ENCODE results near the gene LRIG2. TPM values are rescaled to one million over a fixed set of nuclear protein-coding genes. Genes with fewer than 3 reads are reported as not detected.
"Not testable (repeated sequence)": the region's sequence is repeated elsewhere in the genome, so short reads cannot be mapped to it uniquely, and the experiment has no call there.

The LRIG2 gene
- total and polyA plus RNA-seq, 2 of the 13 experiments (the other 11 are each of a cell fraction or from before 2014, with no cell fraction given) = 8.1 to 12.2 TPM

- Histone ChIP-seq H3K4me2 (ENCODE audit: low read depth, low read length) (peak overlapping the region; percentile 79), H3K4me1 (ENCODE audit: insufficient read depth, low read length) (peaks cover 47% of the 10 kb centered on the region)
- in situ Hi-C loops (cut with HindIII; ENCODE audit: extremely low pct_ligation_motif_present, low pct_unique_long_range_greater_than_20kb) = loop anchor here (5.0 to 25.0 kb wide), 3 partner anchors 161 to 331 kb away; partner anchors contain the start of genes PPM1J and RHOC
These were observed 29.9 kb upstream of the LRIG2 start for GRCh38 chr1:113043144-113043488.

GRCh38 chr1:113046569-113046968, 26.4 kb upstream of the LRIG2 start:
- DNase-seq (ENCODE audit: low spot score) (no peak), ATAC-seq (no peak), FAIRE-seq (no peak)
- Histone ChIP-seq H3K4me1 (ENCODE audit: insufficient read depth, low read length) (peaks cover 38% of the 10 kb centered on the region), H3K27ac (ENCODE audit: extremely low read length, insufficient read depth, low read length) (no peak overlapping the region), H3K36me3 (replicated peaks in 1 of 2; ENCODE audit: control insufficient read depth in 1 of 2, insufficient read depth in 2 of 2, low read length in 2 of 2) (no peaks in the 10 kb centered on the region), H3K4me3 (replicated peaks in 1 of 3; ENCODE audit: insufficient read depth in 1 of 3, low read depth in 2 of 3, low read length in 3 of 3) (no peak overlapping the region), H3K9ac (ENCODE audit: insufficient read depth, low read depth, low read length) (no peak overlapping the region), H3K27me3 (ENCODE audit: control insufficient read depth in 1 of 2, insufficient read depth in 2 of 2, low read length in 2 of 2) (no peaks in the 10 kb centered on the region), H3K79me2 (ENCODE audit: insufficient read depth, low read length) (no peaks in the 10 kb centered on the region), H3K4me2 (ENCODE audit: low read depth, low read length) (no peak overlapping the region), H3K9me3 (ENCODE audit: low read length) (no peaks in the 10 kb centered on the region), H4K20me1 (ENCODE audit: insufficient read depth, low read length) (no peaks in the 10 kb centered on the region), H2AFZ (ENCODE audit: low read length) (no peak overlapping the region)
- in situ Hi-C loops (cut with HindIII; ENCODE audit: extremely low pct_ligation_motif_present, low pct_unique_long_range_greater_than_20kb) (loop anchor here (25.0 kb wide), 1 partner anchor 334 kb away; the partner anchor contains the start of genes PPM1J and RHOC), intact Hi-C loops (cut with micrococcal nuclease; ENCODE audit: unreplicated experiment) (no loop called here)
- ChIA-PET POLR2A (no interaction called here), CTCF (ENCODE audit: low intra/inter-chr PET ratio, low total read pairs) (no interaction called here)
- WGBS (ENCODE audit: low lambda C conversion rate) = 67% methylated on average over 4 of the region's 4 CpGs
- BruUV-seq (replicated peaks) = no TSS peak
- TF ChIP-seq TOPORS (CRISPR knock-in tag; IDR thresholded peaks at IDR 0.05) = no peak
- TF ChIP-seq TRIM24 (CRISPR knock-in tag; IDR thresholded peaks at IDR 0.05) = no peak
- no peak for TF ChIP-seq ELK4 (CRISPR knock-in tag; IDR thresholded peaks at IDR 0.05; ENCODE audit: borderline replicate concordance)
- TF ChIP-seq ZNF10 (CRISPR knock-in tag; IDR thresholded peaks at IDR 0.05; ENCODE audit: borderline replicate concordance, low read depth) = no peak
- TF ChIP-seq ZNF331 (CRISPR knock-in tag; IDR thresholded peaks at IDR 0.05) = no peak
- TF ChIP-seq MIER2 (CRISPR knock-in tag; IDR thresholded peaks at IDR 0.05) = no peak
- no peak for TF ChIP-seq SOX6 (IDR thresholded peaks at IDR 0.05)
- no peak for TF ChIP-seq SOX6 (CRISPR knock-in tag; IDR thresholded peaks at IDR 0.05)
- no peak for TF ChIP-seq ZNF3 (CRISPR knock-in tag; IDR thresholded peaks at IDR 0.05)
- no peak for TF ChIP-seq POLR2AphosphoS2 (IDR thresholded peaks at IDR 0.05; ENCODE audit: low read depth, low read length)
- TF ChIP-seq, protein P1, sequence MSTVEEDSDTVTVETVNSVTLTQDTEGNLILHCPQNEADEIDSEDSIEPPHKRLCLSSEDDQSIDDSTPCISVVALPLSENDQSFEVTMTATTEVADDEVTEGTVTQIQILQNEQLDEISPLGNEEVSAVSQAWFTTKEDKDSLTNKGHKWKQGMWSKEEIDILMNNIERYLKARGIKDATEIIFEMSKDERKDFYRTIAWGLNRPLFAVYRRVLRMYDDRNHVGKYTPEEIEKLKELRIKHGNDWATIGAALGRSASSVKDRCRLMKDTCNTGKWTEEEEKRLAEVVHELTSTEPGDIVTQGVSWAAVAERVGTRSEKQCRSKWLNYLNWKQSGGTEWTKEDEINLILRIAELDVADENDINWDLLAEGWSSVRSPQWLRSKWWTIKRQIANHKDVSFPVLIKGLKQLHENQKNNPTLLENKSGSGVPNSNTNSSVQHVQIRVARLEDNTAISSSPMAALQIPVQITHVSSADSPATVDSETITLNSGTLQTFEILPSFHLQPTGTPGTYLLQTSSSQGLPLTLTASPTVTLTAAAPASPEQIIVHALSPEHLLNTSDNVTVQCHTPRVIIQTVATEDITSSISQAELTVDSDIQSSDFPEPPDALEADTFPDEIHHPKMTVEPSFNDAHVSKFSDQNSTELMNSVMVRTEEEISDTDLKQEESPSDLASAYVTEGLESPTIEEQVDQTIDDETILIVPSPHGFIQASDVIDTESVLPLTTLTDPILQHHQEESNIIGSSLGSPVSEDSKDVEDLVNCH (CRISPR knock-in tag; IDR thresholded peaks at IDR 0.05) = no peak
- no peak for TF ChIP-seq CHD2 (IDR thresholded peaks at IDR 0.05; ENCODE audit: low read depth, low read length)
- no peak for TF ChIP-seq ZNF235 (CRISPR knock-in tag; IDR thresholded peaks at IDR 0.05; ENCODE audit: borderline replicate concordance)
- TF ChIP-seq MED1 (CRISPR knock-in tag; IDR thresholded peaks at IDR 0.05) = no peak

More at GRCh38 chr1:113043144-113043488, 29.9 kb upstream of the LRIG2 start:
- not testable (repeated sequence) for H3K79me2 ChIP-seq (ENCODE audit: insufficient read depth, low read length); H3K27me3 ChIP-seq (ENCODE audit: control insufficient read depth in 1 of 2, insufficient read depth in 2 of 2, low read length in 2 of 2); DNase-seq (ENCODE audit: low spot score); FAIRE-seq; H4K20me1 ChIP-seq (ENCODE audit: insufficient read depth, low read length); H3K9me3 ChIP-seq (ENCODE audit: low read length); BruUV-seq (replicated peaks); H3K36me3 ChIP-seq (replicated peaks in 1 of 2; ENCODE audit: control insufficient read depth in 1 of 2, insufficient read depth in 2 of 2, low read length in 2 of 2); H3K27ac ChIP-seq (ENCODE audit: extremely low read length, insufficient read depth, low read length)
- intact Hi-C loops (cut with micrococcal nuclease; ENCODE audit: unreplicated experiment) = loop anchor here (5.0 kb wide), 1 partner anchor 326 kb away; the partner anchor contains the start of gene PPM1J
- 44% methylated on average over 12 of the region's 12 CpGs for WGBS (ENCODE audit: low lambda C conversion rate)
- ATAC-seq = peak; percentile 12; the same call in 2 of the 3 replicates
- H3K9ac ChIP-seq (ENCODE audit: insufficient read depth, low read depth, low read length) = peak overlapping the region; percentile 30; the same call in 1 of the 2 replicates
- H3K4me3 ChIP-seq (replicated peaks in 1 of 3; ENCODE audit: insufficient read depth in 1 of 3, low read depth in 2 of 3, low read length in 3 of 3) = peak overlapping the region in 2 of 3 experiments; percentile 36 to 50; a peak in 1 of 6 replicates
- TF ChIP-seq KLF12 (CRISPR knock-in tag; IDR thresholded peaks at IDR 0.05; ENCODE audit: borderline replicate concordance) (peak; percentile 30), MED1 (CRISPR knock-in tag; IDR thresholded peaks at IDR 0.05) (0 out of 2 replicates have a peak, but pooled peaks have one; percentile 7), ZSCAN25 (CRISPR knock-in tag; IDR thresholded peaks at IDR 0.05) (0 out of 2 replicates have a peak, but pooled peaks have one; percentile 13), ZNF766 (CRISPR knock-in tag; IDR thresholded peaks at IDR 0.05; ENCODE audit: borderline replicate concordance) (0 out of 2 replicates have a peak, but pooled peaks have one; percentile 20)
- ChIA-PET CTCF (ENCODE audit: low intra/inter-chr PET ratio, low total read pairs) (interaction anchor here (0.6 to 2.8 kb wide), 4 partner anchors 160 to 327 kb away, joined by 3 to 27 read pairs (median 4); a partner anchor contains a TSS), POLR2A (interaction anchor here (1.0 to 2.0 kb wide), 8 partner anchors 16 to 160 kb away, joined by 3 to 14 read pairs (median 6); partner anchors contain the start of genes LRIG2 and SLC16A1)
- H2AFZ ChIP-seq (ENCODE audit: low read length) = peak overlapping the region; percentile 57

All from HepG2 (cell line).